ENCODE measurements around the gene ZNF212.

Gene ZNF212

DNA sequence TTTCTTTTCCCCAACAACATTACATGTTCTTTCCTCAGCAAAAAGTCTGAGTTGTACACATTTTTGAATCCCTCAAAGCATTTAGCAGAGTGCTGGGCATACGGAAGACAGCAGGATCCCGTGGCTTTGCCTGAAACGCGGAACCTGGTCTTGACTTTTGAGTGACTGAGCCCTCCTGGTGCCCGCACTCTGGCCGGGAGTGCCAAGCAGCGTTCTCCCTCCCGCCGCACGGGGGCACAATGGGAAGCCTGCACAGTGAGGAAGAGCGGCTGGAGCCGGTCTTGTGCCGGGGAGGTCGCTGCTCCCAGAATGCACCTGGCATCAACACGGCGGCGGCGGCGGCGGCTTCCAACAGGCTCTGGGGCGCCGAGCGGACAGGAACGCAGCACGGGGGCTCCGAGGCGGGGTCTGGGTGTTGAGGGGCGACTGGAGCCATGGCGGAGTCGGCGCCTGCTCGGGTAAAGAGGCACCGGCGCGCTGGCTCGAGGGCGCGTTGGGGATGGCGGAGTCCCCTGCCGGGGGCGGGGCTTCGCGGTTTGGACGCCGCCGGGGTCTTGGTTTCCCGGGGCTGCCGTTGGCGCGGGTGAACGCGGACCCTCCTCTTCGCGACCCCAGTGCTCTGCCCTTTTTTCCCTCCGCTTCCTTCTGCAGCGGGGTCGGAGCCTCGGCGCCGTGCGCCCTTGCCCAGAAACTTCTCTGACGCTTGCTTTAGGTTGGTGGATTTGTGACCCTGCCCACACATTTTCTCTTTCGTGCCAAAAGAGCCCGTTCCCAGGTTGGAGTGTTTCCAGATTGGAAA, at the start of gene ZNF212:
Gene ZNF212, plus strand, starts transcription at position 307 of the 799 bp plus-strand sequence. Its CDS starts 128 bp downstream, at position 435.
- Mint-ChIP-seq H3K9me3 (peaks cover 7% of the 10 kb centered on the region), H3K4me3 (peak within 1 kb of the TSS; percentile 93), H3K4me1 (ENCODE audit: low read depth) (peaks cover 21% of the 10 kb centered on the region), H3K36me3 (ENCODE audit: low read depth) (peaks cover 13% of the 10 kb centered on the region), H3K27me3 (ENCODE audit: low read depth) (no peaks in the 10 kb centered on the region), H3K27ac (peak within 1 kb of the TSS; percentile 83)
- DNase-seq (ENCODE audit: low spot score): peak; percentile 89

DNA sequence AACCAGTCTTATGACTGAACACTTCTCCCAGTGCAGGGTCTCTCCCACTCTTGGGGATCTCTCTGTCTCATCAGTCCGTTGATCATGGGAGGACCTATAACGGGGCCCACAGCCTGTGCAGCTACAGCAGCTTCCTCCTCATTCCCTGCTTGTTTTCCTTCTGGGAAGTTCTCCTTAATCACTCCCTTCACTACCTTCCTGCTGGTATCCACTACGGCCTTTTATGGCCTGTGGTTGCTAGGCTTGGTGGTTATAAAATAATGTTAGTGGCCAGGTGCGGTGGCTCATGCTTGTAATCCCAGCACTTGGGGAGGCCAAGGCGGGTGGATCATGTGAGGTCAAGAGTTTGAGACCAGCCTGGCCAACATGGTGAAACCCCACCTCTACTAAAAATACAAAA, 47.6 kb upstream of the ZNF212 start:
- H3K27ac Mint-ChIP-seq: peak overlapping the region; percentile 65
- H3K4me1 Mint-ChIP-seq (ENCODE audit: low read depth): peaks cover 23% of the 10 kb centered on the region
- H3K9me3 Mint-ChIP-seq: no peaks in the 10 kb centered on the region
- DNase-seq (ENCODE audit: low spot score): no peak
- H3K27me3 Mint-ChIP-seq (ENCODE audit: low read depth): peaks cover 2% of the 10 kb centered on the region
- H3K36me3 Mint-ChIP-seq (ENCODE audit: low read depth): peaks cover 2% of the 10 kb centered on the region
- H3K4me3 Mint-ChIP-seq: peak overlapping the region; percentile 80

DNA sequence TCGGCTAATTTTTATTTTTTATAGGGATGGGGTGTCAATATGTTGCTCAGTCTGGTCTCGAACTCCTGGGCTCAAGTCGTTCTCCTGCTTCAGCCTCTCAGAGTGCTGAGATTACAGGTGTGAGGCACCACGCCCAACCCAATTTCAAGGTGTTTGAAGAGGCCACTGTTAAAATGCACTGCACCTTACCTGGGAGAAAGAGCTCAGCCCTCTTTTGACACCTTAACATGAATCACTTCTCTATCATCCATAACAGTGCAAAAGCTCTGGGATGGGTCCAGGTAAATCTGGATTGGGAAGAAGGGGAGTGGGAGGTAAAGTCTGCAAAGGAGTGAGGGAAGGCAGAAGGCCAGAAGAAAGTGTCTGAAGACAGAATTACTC, 44.7 kb upstream of the ZNF212 start:
- DNase-seq (ENCODE audit: low spot score): no peak
- Mint-ChIP-seq H3K4me1 (ENCODE audit: low read depth) (peaks cover 43% of the 10 kb centered on the region), H3K27ac (peak overlapping the region; percentile 73), H3K4me3 (peak overlapping the region; percentile 83), H3K27me3 (ENCODE audit: low read depth) (peaks cover 2% of the 10 kb centered on the region), H3K9me3 (no peaks in the 10 kb centered on the region), H3K36me3 (ENCODE audit: low read depth) (peaks cover 25% of the 10 kb centered on the region)

DNA sequence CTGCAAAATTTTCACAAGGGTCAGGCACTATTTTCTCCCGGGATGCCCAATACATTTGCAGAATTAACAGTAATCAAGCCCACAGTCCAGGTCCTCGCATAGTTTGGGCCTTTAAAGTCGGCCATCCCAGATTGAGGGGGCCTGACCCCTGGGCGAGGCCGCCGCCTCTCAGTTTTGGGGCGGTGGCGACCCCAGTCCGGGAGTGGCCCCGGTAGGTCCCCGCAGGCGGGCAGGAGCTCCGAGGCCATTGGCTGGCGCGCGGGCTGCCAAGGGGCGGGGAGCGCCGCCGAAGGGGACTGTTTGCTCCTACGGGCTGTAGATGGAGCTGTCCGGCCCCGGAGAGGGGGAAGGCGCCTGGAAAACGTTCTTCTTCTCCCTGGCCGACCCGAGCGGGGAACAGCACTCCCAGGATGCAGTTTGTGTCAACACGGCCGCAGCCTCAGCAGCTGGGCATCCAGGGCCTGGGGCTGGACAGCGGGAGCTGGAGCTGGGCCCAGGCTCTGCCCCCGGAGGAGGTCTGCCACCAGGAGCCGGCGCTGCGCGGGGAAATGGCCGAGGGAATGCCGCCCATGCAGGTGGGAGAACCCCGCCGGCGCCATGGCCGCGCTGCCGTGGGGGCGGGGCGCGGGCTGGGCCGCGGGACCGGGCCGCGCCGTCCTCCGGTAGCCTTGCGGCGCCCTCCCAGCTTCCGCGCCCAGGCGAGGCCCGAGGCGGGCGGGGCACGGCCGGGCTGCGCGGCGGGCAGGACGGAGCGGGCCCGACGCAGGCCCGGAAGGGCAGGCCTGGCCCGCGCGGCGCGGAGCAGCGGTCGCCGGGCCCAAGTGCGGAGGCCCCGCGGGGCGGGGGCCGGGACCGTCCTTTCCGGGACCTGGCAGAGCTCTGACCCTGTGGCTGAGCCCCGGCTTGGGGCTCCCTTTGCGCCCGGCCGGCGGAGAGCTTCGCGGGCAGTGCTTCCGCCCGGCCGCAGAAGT, 44.0 kb upstream of the ZNF212 start, which contains the start of gene ZNF282:
Gene ZNF282, plus strand, starts transcription at position 367 of the 971 bp plus-strand sequence. Its CDS starts 44 bp downstream, at position 411.
- peak within 1 kb of the TSS; percentile 91 for H3K27ac Mint-ChIP-seq

DNA sequence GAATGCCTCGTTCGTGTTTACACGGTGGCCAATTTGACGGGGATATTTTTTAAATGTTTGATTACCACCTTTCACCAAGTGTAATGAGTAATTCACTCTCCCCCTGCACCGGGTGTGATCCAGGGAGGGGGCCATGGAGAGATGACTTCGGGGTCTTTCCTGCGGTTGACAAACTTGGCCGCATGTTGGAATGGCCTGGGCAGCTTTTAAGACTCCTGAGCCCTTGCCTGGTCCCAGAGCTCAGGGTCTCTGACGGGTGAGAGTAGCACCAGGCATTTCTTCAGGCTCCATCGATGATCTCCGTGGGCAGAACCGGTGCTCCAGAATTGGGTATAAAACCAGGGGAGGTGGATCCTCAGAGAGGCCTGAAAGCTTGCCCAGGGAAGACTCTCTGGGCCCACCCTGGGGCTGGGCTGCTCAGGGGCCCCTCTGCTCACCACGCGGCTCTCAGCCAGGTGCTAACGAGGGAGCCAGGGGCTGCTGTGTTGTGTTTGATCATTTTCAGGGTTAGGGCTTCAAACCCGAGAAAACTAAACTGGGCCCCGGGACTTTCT, 43.2 kb upstream of the ZNF212 start:
- peaks cover 37% of the 10 kb centered on the region for H3K36me3 Mint-ChIP-seq (ENCODE audit: low read depth)
- peak; percentile 11 for DNase-seq (ENCODE audit: low spot score)

More for the DNA sequence above, 44.0 kb upstream of the ZNF212 start, which contains the start of gene ZNF282:
- Mint-ChIP-seq H3K4me1 (ENCODE audit: low read depth) (peaks cover 46% of the 10 kb centered on the region), H3K36me3 (ENCODE audit: low read depth) (peaks cover 31% of the 10 kb centered on the region), H3K27me3 (ENCODE audit: low read depth) (peaks cover 2% of the 10 kb centered on the region), H3K4me3 (peak within 1 kb of the TSS; percentile 94), H3K9me3 (no peaks in the 10 kb centered on the region)
- DNase-seq (ENCODE audit: low spot score): peak; percentile 85

DNA sequence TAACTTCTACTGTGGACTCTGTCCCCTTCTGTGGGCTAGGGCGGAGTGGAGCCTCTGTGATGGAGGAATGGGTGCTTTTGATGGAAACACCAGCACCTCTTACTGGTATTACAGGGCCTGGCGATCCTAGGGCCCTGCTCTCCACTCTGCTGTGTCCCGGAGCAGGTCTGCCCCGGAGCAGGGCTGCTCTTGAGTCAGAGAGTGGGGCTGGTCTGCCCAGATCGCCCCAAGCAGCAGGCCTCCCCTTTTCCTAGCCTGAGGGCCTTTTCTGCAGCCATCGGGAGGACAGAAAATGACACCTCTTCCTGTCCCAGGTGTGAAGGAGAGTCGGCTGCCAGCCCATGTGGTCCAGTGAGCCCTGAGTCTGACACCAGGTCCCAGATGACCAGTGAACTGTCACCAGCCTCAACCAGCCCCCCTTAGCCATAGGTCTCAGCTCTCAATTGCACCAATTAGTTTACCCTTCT, 42.7 kb upstream of the ZNF212 start:
- Mint-ChIP-seq H3K4me3 (peak overlapping the region; percentile 94), H3K4me1 (ENCODE audit: low read depth) (peaks cover 42% of the 10 kb centered on the region), H3K27ac (peak overlapping the region; percentile 91), H3K9me3 (no peaks in the 10 kb centered on the region), H3K27me3 (ENCODE audit: low read depth) (no peaks in the 10 kb centered on the region), H3K36me3 (ENCODE audit: low read depth) (peaks cover 41% of the 10 kb centered on the region)
- no peak for DNase-seq (ENCODE audit: low spot score)

More for the DNA sequence above, 43.2 kb upstream of the ZNF212 start:
- Mint-ChIP-seq H3K4me1 (ENCODE audit: low read depth) (peaks cover 45% of the 10 kb centered on the region), H3K27ac (peak overlapping the region; percentile 91), H3K9me3 (no peaks in the 10 kb centered on the region), H3K27me3 (ENCODE audit: low read depth) (no peaks in the 10 kb centered on the region), H3K4me3 (peak overlapping the region; percentile 94)

DNA sequence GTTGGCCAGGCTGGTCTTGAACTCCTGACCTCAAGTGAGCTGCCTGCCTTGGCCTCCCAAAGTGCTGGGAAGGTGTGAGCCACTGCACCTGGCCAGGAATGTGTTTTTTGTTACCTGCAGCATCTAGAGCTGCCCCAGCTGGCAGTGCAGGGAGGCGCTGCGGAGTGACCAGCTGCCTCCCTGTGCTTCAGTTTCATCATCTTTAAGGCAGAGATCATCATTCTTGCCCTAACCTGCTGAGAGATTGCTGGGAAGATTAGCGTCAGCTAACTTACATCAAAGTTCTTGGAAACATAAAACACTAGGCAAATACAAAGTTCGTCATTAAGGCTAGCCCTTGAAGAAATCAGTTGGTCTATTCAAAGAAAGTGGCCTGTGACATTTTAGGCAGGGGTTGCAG, 41.8 kb upstream of the ZNF212 start:
- peak overlapping the region; percentile 41 for H3K27ac Mint-ChIP-seq
- peak overlapping the region; percentile 94 for H3K4me3 Mint-ChIP-seq
- H3K27me3 Mint-ChIP-seq (ENCODE audit: low read depth): no peaks in the 10 kb centered on the region
- peaks cover 42% of the 10 kb centered on the region for H3K4me1 Mint-ChIP-seq (ENCODE audit: low read depth)
- DNase-seq (ENCODE audit: low spot score): no peak
- peaks cover 44% of the 10 kb centered on the region for H3K36me3 Mint-ChIP-seq (ENCODE audit: low read depth)
- no peaks in the 10 kb centered on the region for H3K9me3 Mint-ChIP-seq

DNA sequence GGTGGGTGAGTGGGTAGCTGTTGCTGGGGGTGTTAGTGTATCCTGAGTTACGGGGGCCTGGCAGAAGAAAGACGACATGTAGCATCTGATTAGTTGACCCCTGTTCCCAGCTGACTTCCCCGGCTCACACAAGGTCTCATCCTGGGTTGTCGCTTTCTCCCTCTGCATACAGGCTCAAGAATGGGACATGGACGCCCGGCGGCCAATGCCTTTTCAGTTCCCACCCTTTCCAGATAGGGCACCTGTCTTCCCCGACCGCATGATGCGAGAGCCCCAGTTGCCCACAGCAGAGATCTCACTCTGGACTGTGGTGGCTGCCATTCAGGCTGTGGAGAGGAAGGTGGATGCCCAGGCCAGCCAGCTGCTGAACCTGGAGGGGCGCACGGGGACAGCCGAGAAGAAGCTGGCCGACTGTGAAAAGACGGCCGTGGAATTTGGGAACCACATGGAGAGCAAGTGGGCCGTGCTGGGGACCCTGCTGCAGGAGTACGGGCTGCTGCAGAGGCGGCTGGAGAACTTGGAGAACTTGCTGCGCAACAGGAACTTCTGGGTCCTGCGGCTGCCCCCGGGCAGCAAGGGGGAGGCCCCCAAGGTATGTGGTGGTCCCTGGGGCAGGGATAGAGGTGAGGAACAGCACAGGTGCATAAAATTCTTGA, 41.2 kb upstream of the ZNF212 start:
- no peak overlapping the region for H3K27ac Mint-ChIP-seq

DNA sequence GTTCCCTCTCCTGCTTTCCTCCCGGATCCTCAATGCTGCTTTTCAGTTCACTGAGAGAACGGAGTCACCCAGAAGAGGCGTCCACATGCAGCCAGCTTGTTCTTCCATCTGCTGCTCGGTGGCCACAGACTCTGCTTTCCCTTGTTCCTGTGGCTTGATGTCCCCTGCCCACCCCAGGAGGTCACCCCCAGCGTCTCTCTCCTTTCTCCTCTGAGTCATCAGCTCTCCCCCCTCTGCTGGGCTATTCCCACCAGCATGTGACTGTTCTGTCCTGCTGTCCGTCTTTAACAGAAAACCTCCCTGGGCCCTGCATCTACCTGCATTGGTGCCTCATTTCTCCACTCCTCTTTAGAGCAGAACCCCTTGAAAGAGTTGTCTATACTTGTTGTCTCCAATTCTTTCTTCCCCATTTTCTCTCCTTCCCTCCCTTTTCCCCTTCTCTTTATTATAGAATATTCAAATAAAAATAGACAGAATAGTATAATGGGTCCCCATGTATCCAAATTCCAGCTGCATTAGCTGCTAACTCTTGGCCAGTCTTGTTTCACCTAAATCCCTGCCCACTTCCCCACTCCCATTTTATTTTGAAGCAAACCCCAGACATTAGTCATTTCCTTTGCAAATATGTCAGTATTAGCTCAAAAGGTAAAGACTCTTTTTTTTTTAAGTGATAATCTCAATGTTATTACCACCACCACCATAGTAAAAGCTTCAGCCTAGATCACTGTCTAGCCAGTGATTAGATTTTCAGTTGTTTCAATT, 40.0 kb upstream of the ZNF212 start:
- peak overlapping the region; percentile 58 for H3K27ac Mint-ChIP-seq
- no peak for DNase-seq (ENCODE audit: low spot score)
- peaks cover 60% of the 10 kb centered on the region for H3K36me3 Mint-ChIP-seq (ENCODE audit: low read depth)
- no peaks in the 10 kb centered on the region for H3K27me3 Mint-ChIP-seq (ENCODE audit: low read depth)
- H3K9me3 Mint-ChIP-seq: no peaks in the 10 kb centered on the region
- peak overlapping the region; percentile 48 for H3K4me3 Mint-ChIP-seq
- H3K4me1 Mint-ChIP-seq (ENCODE audit: low read depth): peaks cover 47% of the 10 kb centered on the region

More for the DNA sequence above, 41.2 kb upstream of the ZNF212 start:
- Mint-ChIP-seq H3K9me3 (no peaks in the 10 kb centered on the region), H3K36me3 (ENCODE audit: low read depth) (peaks cover 51% of the 10 kb centered on the region), H3K4me3 (peak overlapping the region; percentile 94), H3K27me3 (ENCODE audit: low read depth) (no peaks in the 10 kb centered on the region), H3K4me1 (ENCODE audit: low read depth) (peaks cover 47% of the 10 kb centered on the region)
- DNase-seq (ENCODE audit: low spot score): no peak

DNA sequence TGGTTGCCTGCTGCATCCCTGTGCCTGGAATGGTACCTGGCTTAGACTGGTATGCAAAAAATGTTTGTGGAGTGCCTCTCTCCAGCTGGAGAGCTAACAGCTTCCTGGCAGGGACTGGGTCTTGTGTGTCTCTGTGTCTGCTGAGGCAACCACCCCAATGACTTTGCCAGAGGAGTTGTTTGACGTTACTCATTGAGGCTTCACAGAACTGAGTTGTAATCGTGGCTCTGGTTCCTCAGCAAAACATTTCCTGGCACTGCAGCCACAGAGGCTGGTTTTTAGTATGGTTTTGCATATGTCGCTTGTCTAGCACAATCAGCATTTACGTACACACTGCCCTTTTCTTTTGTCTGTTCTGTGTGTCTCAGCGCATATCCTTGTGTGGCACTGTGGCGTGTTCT, 36.6 kb upstream of the ZNF212 start:
- H3K27me3 Mint-ChIP-seq (ENCODE audit: low read depth): no peaks in the 10 kb centered on the region
- H3K27ac Mint-ChIP-seq: peak overlapping the region; percentile 93
- H3K36me3 Mint-ChIP-seq (ENCODE audit: low read depth): peaks cover 79% of the 10 kb centered on the region
- H3K4me3 Mint-ChIP-seq: peak overlapping the region; percentile 73
- H3K4me1 Mint-ChIP-seq (ENCODE audit: low read depth): peaks cover 33% of the 10 kb centered on the region
- DNase-seq (ENCODE audit: low spot score): peak; percentile 62
- H3K9me3 Mint-ChIP-seq: no peaks in the 10 kb centered on the region

DNA sequence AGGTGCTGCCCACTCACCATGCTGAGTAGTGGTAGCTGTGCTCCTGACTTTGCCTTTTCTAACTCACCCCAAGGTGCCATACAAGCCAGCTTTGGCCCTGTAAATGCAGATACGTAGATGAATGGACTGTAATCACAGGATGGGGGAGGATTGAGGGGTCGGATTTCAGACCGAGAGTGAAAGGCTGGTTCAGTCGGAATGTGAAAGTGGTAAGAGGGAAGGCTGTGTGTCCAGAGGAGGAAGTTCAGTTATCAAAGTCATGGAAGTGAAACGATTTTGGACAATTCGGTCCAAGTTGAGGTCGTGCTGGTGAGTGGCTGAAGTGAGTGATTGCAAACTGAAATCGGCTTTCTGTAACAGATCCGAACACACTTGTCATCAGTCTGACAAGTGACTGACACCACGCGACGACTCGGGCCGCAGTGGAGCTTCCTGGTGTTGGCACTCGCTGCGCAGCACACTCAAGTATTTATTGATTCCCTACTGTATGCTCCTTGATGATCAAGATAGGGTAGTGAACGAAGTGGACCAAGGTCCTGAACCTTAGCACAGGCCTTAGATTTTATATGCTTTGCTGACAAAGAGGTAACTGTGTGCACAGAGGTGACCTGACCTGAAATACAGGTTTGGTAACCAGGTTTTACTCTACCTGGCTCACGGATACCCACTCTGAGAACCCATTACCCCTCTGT, 33.6 kb upstream of the ZNF212 start:
- no peaks in the 10 kb centered on the region for H3K27me3 Mint-ChIP-seq (ENCODE audit: low read depth)
- peaks cover 76% of the 10 kb centered on the region for H3K36me3 Mint-ChIP-seq (ENCODE audit: low read depth)
- no peak overlapping the region for H3K27ac Mint-ChIP-seq
- no peak for DNase-seq (ENCODE audit: low spot score)
- H3K4me3 Mint-ChIP-seq: no peak overlapping the region
- H3K9me3 Mint-ChIP-seq: no peaks in the 10 kb centered on the region
- H3K4me1 Mint-ChIP-seq (ENCODE audit: low read depth): peaks cover 24% of the 10 kb centered on the region

DNA sequence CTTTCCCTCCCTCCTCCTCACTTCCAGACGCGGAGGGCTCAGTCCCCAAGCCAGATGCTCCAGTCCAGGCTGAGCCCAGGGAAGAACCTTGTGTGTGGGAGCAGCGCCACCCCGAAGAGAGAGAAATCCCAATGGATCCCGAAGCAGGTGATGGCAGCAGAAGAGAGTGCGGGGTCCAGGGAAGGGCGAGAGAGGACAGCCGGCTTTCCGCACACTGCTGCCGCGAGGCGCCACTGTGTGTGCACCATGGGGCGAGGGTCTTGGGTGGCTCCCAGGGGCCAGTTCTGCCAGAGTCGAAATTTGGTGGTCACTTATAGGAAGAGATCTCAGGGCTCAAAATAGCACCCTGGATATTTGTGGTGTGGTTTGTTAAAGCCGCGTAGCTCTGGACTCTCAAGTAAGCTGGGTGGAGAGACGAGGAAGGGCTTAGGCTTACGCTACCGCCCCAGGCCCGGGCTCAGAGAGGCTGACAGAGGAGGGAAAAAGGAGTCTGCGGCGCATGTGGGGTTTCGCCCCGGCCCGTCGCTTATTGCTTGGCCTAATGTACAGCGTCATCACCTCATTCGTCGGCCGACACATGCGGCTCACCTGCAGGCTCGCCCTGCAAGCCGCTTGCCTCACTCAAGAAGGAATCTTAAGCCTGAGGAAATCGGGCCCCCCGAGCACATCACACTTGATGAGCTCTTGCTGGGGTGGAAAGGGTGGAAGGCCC, 32.0 kb upstream of the ZNF212 start:
- Mint-ChIP-seq H3K9me3 (no peaks in the 10 kb centered on the region), H3K27ac (no peak overlapping the region), H3K4me3 (no peak overlapping the region), H3K36me3 (ENCODE audit: low read depth) (peaks cover 78% of the 10 kb centered on the region), H3K4me1 (ENCODE audit: low read depth) (peaks cover 19% of the 10 kb centered on the region), H3K27me3 (ENCODE audit: low read depth) (no peaks in the 10 kb centered on the region)
- DNase-seq (ENCODE audit: low spot score): no peak
